CD4-positive, alpha-beta memory T cell (primary cell): ENCODE measurements around the gene DPM2. TPM values are rescaled to one million over a fixed set of nuclear protein-coding genes. Genes with fewer than 3 reads are reported as not detected.

Experiments
- CTCF ChIA-PET: fragments of 350-600 bp; sonication (Branson Sonifier 250); formaldehyde crosslinking; loops from one replicate; lab custom pipeline; 2021; ENCODE audit warnings: inconsistent platforms; ENCODE audit not compliant: partially characterized antibody; lab: Charles Lee
- POLR2A ChIA-PET: fragments of 350-600 bp; sonication (Branson Sonifier 250); formaldehyde crosslinking; loops from one replicate; lab custom pipeline; 2021; ENCODE audit not compliant: partially characterized antibody; lab: Charles Lee
- DNase-seq, 5 donors: peaks; one replicate each; pipeline versions ENCODE4 v3.0.0 to v3.0.0-alpha.2; 2020 to 2022; ENCODE audit warnings: mixed read lengths in 1 of 5
- H3K27ac ChIP-seq: one replicate; pipeline ENCODE4 v1.7.0; 2013; ENCODE audit warnings: low read depth, low read length
- H3K27me3 ChIP-seq: 2 replicates; pipeline ENCODE4 v1.7.0; 2013; ENCODE audit warnings: mild to moderate bottlenecking, low read length, moderate library complexity; ENCODE audit not compliant: insufficient read depth
- H3K36me3 ChIP-seq: 2 replicates; pipeline ENCODE4 v1.7.0; 2013; ENCODE audit warnings: mild to moderate bottlenecking, low read length, moderate library complexity; ENCODE audit not compliant: insufficient read depth
- H3K4me1 ChIP-seq: 2 replicates; pipeline ENCODE4 v1.7.0; 2013; ENCODE audit warnings: mild to moderate bottlenecking, low read length, moderate library complexity; ENCODE audit not compliant: insufficient read depth
- H3K4me3 ChIP-seq, 2 donors: one replicate each; pipeline ENCODE4 v1.7.0; 2013; ENCODE audit warnings: low read length in 2 of 2, mild to moderate bottlenecking in 1 of 2
- H3K9me3 ChIP-seq, 2 donors: one replicate each; pipeline ENCODE4 v1.7.0; 2013; ENCODE audit warnings: low read length in 2 of 2, control low read depth in 1 of 2; ENCODE audit not compliant: control insufficient read depth in 1 of 2
- H3K27ac Mint-ChIP-seq, 7 donors: one replicate each; pipeline ENCODE4 v1.8.0; 2020 to 2021; ENCODE audit warnings: mixed read lengths in 7 of 7, mild to moderate bottlenecking in 6 of 7, inconsistent platforms in 3 of 7, moderate library complexity in 3 of 7
- H3K27me3 Mint-ChIP-seq, 2 donors: one replicate each; pipeline ENCODE4 v1.8.0; 2020 to 2021; ENCODE audit warnings: mixed read lengths in 2 of 2
- H3K36me3 Mint-ChIP-seq, 2 donors: one replicate each; pipeline ENCODE4 v1.8.0; 2020 to 2021; ENCODE audit warnings: mixed read lengths in 2 of 2, inconsistent platforms in 1 of 2, mild to moderate bottlenecking in 1 of 2
- H3K4me1 Mint-ChIP-seq, 4 donors: one replicate each; pipeline ENCODE4 v1.8.0; 2020 to 2021; ENCODE audit warnings: mixed read lengths in 4 of 4, mild to moderate bottlenecking in 1 of 4
- H3K4me3 Mint-ChIP-seq, 8 donors: one replicate each; pipeline ENCODE4 v1.8.0; 2020 to 2021; ENCODE audit warnings: mixed read lengths in 8 of 8, mild to moderate bottlenecking in 7 of 8, moderate library complexity in 6 of 8, inconsistent platforms in 3 of 8
- H3K9me3 Mint-ChIP-seq, 8 donors: one replicate each; pipeline ENCODE4 v1.8.0; 2020 to 2021; ENCODE audit warnings: mixed read lengths in 8 of 8, mild to moderate bottlenecking in 5 of 8, inconsistent platforms in 3 of 8, moderate library complexity in 1 of 8
- intact Hi-C: fragments of 100-400 bp; cut with micrococcal nuclease; formaldehyde crosslinking; loops from one replicate; pipeline ENCODE4 v1.15.1; 2023
- polyA plus RNA-seq, 2 donors: library from polyadenylated mRNA; unstranded; fragments of 300-500 nt; fragmentation: Illumina TruSeq; gene quantifications; one replicate each; pipeline ENCODE4 v1.2.3, GENCODE V29; 2021
- total RNA-seq, 2 experiments: library from RNA; stranded (reverse); gene quantifications; one replicate each; pipeline ENCODE4 v1.2.3, GENCODE V29; 2021

Gene DPM2
- total and polyA plus RNA-seq, 4 experiments from 2014 or later: 37.0 to 43.1 (median 40.3) TPM

GRCh38 chr9:127941062-127941960 lies 3.7 kb upstream of the DPM2 start:
- H3K27ac ChIP-seq: no peak overlapping the region
- Mint-ChIP-seq H3K27me3 (no peaks in the 10 kb centered on the region), H3K4me1 (peaks cover 24 to 58% (median 36%) of the 10 kb centered on the region in 4 donors), H3K9me3 (peaks cover 0 to 8% (median 0%) of the 10 kb centered on the region in 8 donors), H3K36me3 (peaks cover 34 to 64% of the 10 kb centered on the region in 2 donors), H3K4me3 (no peak overlapping the region), H3K27ac (peak overlapping the region in 3 of 7 donors; percentile 47 to 90 (median 84))
- intact Hi-C loops: no loop called here
- ChIA-PET POLR2A (interaction anchor here (0.9 to 16.4 kb wide), 8 partner anchors 12 to 146 kb away, joined by 3 to 250 read pairs (median 16); partner anchors contain the start of gene EEIG1), CTCF (interaction anchor here (0.7 to 11.2 kb wide), 15 partner anchors 9 to 183 kb away, joined by 3 to 216 read pairs (median 4); partner anchors contain the start of genes EEIG1, PIP5KL1 and SLC25A25)
- H3K4me1 ChIP-seq: peaks cover 36% of the 10 kb centered on the region
- DNase-seq: peak in 1 of 5 donors; percentile 21
- H3K36me3 ChIP-seq: peaks cover 58% of the 10 kb centered on the region
- no peaks in the 10 kb centered on the region for H3K27me3 ChIP-seq
- no peaks in the 10 kb centered on the region for H3K9me3 ChIP-seq
- no peak overlapping the region for H3K4me3 ChIP-seq

DNA sequence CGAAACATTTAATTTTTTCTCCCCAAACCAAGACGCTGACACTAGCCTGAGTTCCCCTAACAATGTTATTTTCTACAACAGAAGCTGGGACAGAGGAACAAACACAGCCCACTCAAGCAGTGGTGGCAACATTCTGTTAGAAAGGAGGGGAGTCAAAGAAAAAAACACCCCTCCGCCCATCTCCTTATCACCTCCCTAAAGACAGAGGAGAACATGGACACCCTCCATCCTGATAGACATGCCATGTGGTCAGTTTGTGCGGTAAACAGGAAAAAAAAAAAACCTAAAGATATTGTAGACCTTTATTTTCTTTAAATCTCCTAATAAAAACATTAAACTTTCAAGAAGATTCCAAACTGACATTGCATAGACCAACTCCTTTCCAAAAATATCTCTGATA lies 2.9 kb upstream of the DPM2 start:
- Histone ChIP-seq H3K36me3 (peaks cover 51% of the 10 kb centered on the region), H3K9me3 (no peaks in the 10 kb centered on the region), H3K4me1 (peaks cover 43% of the 10 kb centered on the region), H3K27ac (no peak overlapping the region), H3K27me3 (no peaks in the 10 kb centered on the region), H3K4me3 (no peak overlapping the region)
- no peak for DNase-seq
- Mint-ChIP-seq H3K4me1 (peaks cover 29 to 58% (median 43%) of the 10 kb centered on the region in 4 donors), H3K36me3 (peaks cover 38 to 59% of the 10 kb centered on the region in 2 donors), H3K27ac (peak overlapping the region; percentile 9 to 90 (median 38)), H3K4me3 (peak overlapping the region in 1 of 8 donors; percentile 0), H3K27me3 (no peaks in the 10 kb centered on the region), H3K9me3 (peaks cover 0 to 8% (median 0%) of the 10 kb centered on the region in 8 donors)
- intact Hi-C loops: no loop called here
- ChIA-PET CTCF (interaction anchor here (0.8 to 11.2 kb wide), 6 partner anchors 8 to 95 kb away, joined by 3 to 216 read pairs (median 24); no protein-coding TSS in a partner anchor), POLR2A (interaction anchor here (2.1 to 16.4 kb wide), 5 partner anchors 13 to 127 kb away, joined by 9 to 250 read pairs (median 39); partner anchors contain the start of genes EEIG1, NAIF1 and SLC25A25)

GRCh38 chr9:127938298-127938690 lies 640 bp upstream of the DPM2 start:
- H3K27ac ChIP-seq: peak overlapping the region; percentile 75
- Mint-ChIP-seq H3K4me1 (peaks cover 24 to 52% (median 41%) of the 10 kb centered on the region in 4 donors), H3K27ac (peak overlapping the region; percentile 57 to 90 (median 83)), H3K4me3 (peak overlapping the region; percentile 24 to 88 (median 53)), H3K36me3 (peaks cover 23 to 42% of the 10 kb centered on the region in 2 donors), H3K9me3 (peaks cover 0 to 9% (median 0%) of the 10 kb centered on the region in 8 donors), H3K27me3 (no peaks in the 10 kb centered on the region)
- DNase-seq: peak in 1 of 5 donors; percentile 44
- H3K36me3 ChIP-seq: peaks cover 29% of the 10 kb centered on the region
- ChIA-PET POLR2A (interaction anchor here (1.2 to 16.4 kb wide), 6 partner anchors 10 to 94 kb away, joined by 3 to 250 read pairs (median 17); partner anchors contain the start of gene EEIG1), CTCF (interaction anchor here (1.4 to 11.2 kb wide), 3 partner anchors 17 to 98 kb away, joined by 3 to 216 read pairs (median 109); no protein-coding TSS in a partner anchor)
- H3K27me3 ChIP-seq: no peaks in the 10 kb centered on the region
- no peaks in the 10 kb centered on the region for H3K9me3 ChIP-seq
- H3K4me1 ChIP-seq: peaks cover 41% of the 10 kb centered on the region
- intact Hi-C loops: loop anchor here (5.0 kb wide), 1 partner anchor 34 kb away; no protein-coding TSS in a partner anchor
- H3K4me3 ChIP-seq: peak overlapping the region in 1 of 2 donors; percentile 36

DNA sequence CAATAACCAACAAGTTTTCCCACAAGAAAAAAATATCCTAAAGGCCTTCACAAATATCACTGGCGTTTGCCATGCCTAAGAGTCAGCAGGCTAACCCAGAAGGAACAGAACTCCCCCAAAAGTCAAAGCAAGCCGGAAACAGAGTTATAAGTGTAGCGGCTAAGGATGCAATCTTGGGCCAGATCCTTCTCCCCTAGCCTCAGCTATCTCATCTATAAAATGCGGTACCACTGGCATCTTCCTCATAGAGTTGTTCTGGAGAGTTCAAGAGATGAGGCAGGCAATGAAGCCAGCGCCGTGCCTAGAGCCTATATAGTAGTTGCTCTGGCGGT lies 632 bp downstream of the DPM2 start:
- Mint-ChIP-seq H3K9me3 (peaks cover 0 to 7% (median 0%) of the 10 kb centered on the region in 8 donors), H3K4me3 (peak overlapping the region; percentile 88 to 98 (median 91)), H3K27me3 (no peaks in the 10 kb centered on the region), H3K36me3 (peaks cover 19 to 29% of the 10 kb centered on the region in 2 donors), H3K27ac (peak overlapping the region; percentile 89 to 97 (median 97)), H3K4me1 (peaks cover 23 to 52% (median 41%) of the 10 kb centered on the region in 4 donors)
- POLR2A ChIA-PET: interaction anchor here (0.7 to 16.4 kb wide), 24 partner anchors 9 to 713 kb away, joined by 3 to 250 read pairs (median 3); partner anchors contain the start of genes BBLN, CDK9, EEIG1 and NAIF1
- no peak for DNase-seq
- Histone ChIP-seq H3K36me3 (peaks cover 16% of the 10 kb centered on the region), H3K4me3 (peak overlapping the region; percentile 37 to 73), H3K27ac (peak overlapping the region; percentile 75), H3K4me1 (peaks cover 37% of the 10 kb centered on the region), H3K9me3 (no peaks in the 10 kb centered on the region), H3K27me3 (no peaks in the 10 kb centered on the region)
- CTCF ChIA-PET: interaction anchor here (1.0 to 11.2 kb wide), 5 partner anchors 15 to 150 kb away, joined by 3 to 216 read pairs (median 4); no protein-coding TSS in a partner anchor
- intact Hi-C loops: loop anchor here (5.0 kb wide), 1 partner anchor 35 kb away; no protein-coding TSS in a partner anchor

DNA sequence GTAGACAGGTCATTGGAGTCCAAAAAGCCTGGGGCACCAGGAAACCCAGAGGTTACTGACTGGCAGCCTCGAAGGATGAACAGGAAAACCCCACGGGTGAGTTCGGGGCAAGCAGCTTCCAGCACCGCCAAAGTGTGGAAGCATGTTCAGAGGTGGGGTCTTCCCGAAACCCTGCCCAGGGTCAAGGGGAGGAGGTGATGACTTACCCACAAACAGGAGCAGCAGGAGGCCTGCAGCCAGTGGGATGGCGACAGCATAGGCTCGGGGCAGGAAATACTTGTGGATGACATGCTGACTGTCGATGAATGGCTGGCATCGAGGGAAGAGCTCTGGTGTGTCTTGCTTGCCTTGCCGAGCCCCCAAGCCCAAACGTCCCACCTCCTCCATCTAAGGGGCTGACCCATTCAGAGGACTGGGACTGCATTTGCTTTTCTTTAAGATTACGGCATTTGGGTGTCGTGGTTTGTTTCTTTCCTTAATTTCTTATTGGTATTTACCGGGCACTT lies 1.3 kb downstream of the DPM2 start:
- CTCF ChIA-PET: interaction anchor here (1.2 to 11.2 kb wide), 4 partner anchors 19 to 149 kb away, joined by 3 to 216 read pairs (median 56); no protein-coding TSS in a partner anchor
- intact Hi-C loops: loop anchor here (5.0 kb wide), 1 partner anchor 36 kb away; no protein-coding TSS in a partner anchor
- peak overlapping the region in 1 of 2 donors; percentile 73 for H3K4me3 ChIP-seq

GRCh38 chr9:127935765-127936221 lies 1.9 kb downstream of the DPM2 start:
- ChIA-PET CTCF (interaction anchor here (0.6 to 11.2 kb wide), 2 partner anchors 100 to 110 kb away, joined by 3 to 216 read pairs; no protein-coding TSS in a partner anchor), POLR2A (interaction anchor here (1.6 to 1.9 kb wide), 2 partner anchors 29 to 224 kb away, joined by 4 to 6 read pairs; partner anchors contain the start of gene BBLN)
- intact Hi-C loops: loop anchor here (5.0 kb wide), 1 partner anchor 37 kb away; no protein-coding TSS in a partner anchor
- Histone ChIP-seq H3K27ac (no peak overlapping the region), H3K4me1 (peaks cover 48% of the 10 kb centered on the region), H3K36me3 (peaks cover 6% of the 10 kb centered on the region), H3K4me3 (no peak overlapping the region), H3K9me3 (no peaks in the 10 kb centered on the region), H3K27me3 (no peaks in the 10 kb centered on the region)
- H3K27ac Mint-ChIP-seq: peak overlapping the region in 6 of 7 donors; percentile 32 to 97 (median 79)
- peak overlapping the region; percentile 82 to 98 (median 91) for H3K4me3 Mint-ChIP-seq
- DNase-seq: peak in 1 of 5 donors; percentile 32
- peaks cover 0 to 10% (median 0%) of the 10 kb centered on the region in 8 donors for H3K9me3 Mint-ChIP-seq
- peaks cover 30 to 62% (median 49%) of the 10 kb centered on the region in 4 donors for H3K4me1 Mint-ChIP-seq
- H3K27me3 Mint-ChIP-seq: no peaks in the 10 kb centered on the region
- peaks cover 14 to 22% of the 10 kb centered on the region in 2 donors for H3K36me3 Mint-ChIP-seq

More for the DNA sequence above, 1.3 kb downstream of the DPM2 start:
- peak overlapping the region; percentile 75 for H3K27ac ChIP-seq
- peak in 1 of 5 donors; percentile 31 for DNase-seq
- Mint-ChIP-seq H3K9me3 (peaks cover 0 to 8% (median 0%) of the 10 kb centered on the region in 8 donors), H3K27me3 (no peaks in the 10 kb centered on the region), H3K27ac (peak overlapping the region; percentile 58 to 97 (median 97)), H3K36me3 (peaks cover 19 to 26% of the 10 kb centered on the region in 2 donors), H3K4me3 (peak overlapping the region; percentile 82 to 98 (median 91)), H3K4me1 (peaks cover 25 to 56% (median 44%) of the 10 kb centered on the region in 4 donors)
- H3K4me1 ChIP-seq: peaks cover 41% of the 10 kb centered on the region
- H3K27me3 ChIP-seq: no peaks in the 10 kb centered on the region
- peaks cover 10% of the 10 kb centered on the region for H3K36me3 ChIP-seq
- POLR2A ChIA-PET: interaction anchor here (0.9 to 16.4 kb wide), 17 partner anchors 8 to 223 kb away, joined by 3 to 250 read pairs (median 4); partner anchors contain the start of genes BBLN, CDK9, EEIG1 and NAIF1
- H3K9me3 ChIP-seq: no peaks in the 10 kb centered on the region
